Uterus (tissue), 2 donors: Measurements from ENCODE around the gene NAMPT.

Experiments
- POLR2A ChIP-seq, 2 donors: fragments of 450-650 bp; IDR thresholded peaks; one replicate each; pipeline ENCODE4 v1.6.1; 2016; ENCODE audit warnings: antibody characterized with exemption in 2 of 2, mild to moderate bottlenecking in 1 of 2, moderate library complexity in 1 of 2
- TF ChIP-seq, protein P1 (sequence below), 4 experiments: fragments of 200-600 bp in 2 of 4; fragments of 450-650 bp in 2 of 4; sonication (generic) in 2 of 4; IDR thresholded peaks; one replicate each; pipeline ENCODE4 v1.5.1; 2016 to 2019; ENCODE audit warnings: antibody characterized with exemption in 4 of 4, mild to moderate bottlenecking in 2 of 4, moderate library complexity in 1 of 4

DNA sequence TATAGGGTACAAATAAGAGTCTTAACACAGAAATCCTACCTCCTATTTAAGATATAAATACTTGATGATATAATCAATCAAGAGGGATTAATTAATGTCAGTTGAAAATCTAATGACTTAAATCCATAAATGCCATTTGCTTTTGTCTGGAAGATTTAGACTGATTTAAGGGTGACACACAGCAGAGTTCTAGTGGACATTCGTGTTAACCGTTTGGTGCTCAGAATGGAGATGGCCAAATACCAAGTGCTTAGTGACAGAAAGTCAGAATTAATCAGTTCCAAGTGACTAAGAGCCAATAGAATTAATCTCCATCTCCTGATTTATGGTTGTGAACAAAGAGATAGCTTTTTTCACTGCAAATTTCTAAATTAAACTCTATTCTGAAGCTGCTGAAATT is 36.2 kb downstream of the NAMPT start:
- TF ChIP-seq, protein P1, sequence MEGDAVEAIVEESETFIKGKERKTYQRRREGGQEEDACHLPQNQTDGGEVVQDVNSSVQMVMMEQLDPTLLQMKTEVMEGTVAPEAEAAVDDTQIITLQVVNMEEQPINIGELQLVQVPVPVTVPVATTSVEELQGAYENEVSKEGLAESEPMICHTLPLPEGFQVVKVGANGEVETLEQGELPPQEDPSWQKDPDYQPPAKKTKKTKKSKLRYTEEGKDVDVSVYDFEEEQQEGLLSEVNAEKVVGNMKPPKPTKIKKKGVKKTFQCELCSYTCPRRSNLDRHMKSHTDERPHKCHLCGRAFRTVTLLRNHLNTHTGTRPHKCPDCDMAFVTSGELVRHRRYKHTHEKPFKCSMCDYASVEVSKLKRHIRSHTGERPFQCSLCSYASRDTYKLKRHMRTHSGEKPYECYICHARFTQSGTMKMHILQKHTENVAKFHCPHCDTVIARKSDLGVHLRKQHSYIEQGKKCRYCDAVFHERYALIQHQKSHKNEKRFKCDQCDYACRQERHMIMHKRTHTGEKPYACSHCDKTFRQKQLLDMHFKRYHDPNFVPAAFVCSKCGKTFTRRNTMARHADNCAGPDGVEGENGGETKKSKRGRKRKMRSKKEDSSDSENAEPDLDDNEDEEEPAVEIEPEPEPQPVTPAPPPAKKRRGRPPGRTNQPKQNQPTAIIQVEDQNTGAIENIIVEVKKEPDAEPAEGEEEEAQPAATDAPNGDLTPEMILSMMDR (IDR thresholded peaks at IDR 0.05): no peak
- TF ChIP-seq POLR2A (IDR thresholded peaks at IDR 0.05): no peak
